Fibroblast of mammary gland (primary cell): Measurements from ENCODE around the gene IFT27.

ENCODE experiments used
- DNase-seq: peaks from one replicate; pipeline ENCODE4 v3.0.0-alpha.2; 2010; ENCODE audit warnings: low read depth
- H3K4me3 ChIP-seq: 2 replicates; pipeline ENCODE4 v1.5.1; 2011; ENCODE audit warnings: low read depth, mild to moderate bottlenecking, low read length, moderate library complexity; ENCODE audit not compliant: control insufficient read depth
- TF ChIP-seq, protein P1 (sequence below): conservative IDR thresholded peaks from 2 replicates; pipeline ENCODE4 v1.5.1; 2011; ENCODE audit warnings: low read depth, low read length, inconsistent platforms; ENCODE audit not compliant: control insufficient read depth, insufficient read depth

The IFT27 gene

GRCh38 chr22:36741204-36741793 is 34.6 kb downstream of the IFT27 start:
- DNase-seq, result peak; percentile 28
- TF ChIP-seq, protein P1, sequence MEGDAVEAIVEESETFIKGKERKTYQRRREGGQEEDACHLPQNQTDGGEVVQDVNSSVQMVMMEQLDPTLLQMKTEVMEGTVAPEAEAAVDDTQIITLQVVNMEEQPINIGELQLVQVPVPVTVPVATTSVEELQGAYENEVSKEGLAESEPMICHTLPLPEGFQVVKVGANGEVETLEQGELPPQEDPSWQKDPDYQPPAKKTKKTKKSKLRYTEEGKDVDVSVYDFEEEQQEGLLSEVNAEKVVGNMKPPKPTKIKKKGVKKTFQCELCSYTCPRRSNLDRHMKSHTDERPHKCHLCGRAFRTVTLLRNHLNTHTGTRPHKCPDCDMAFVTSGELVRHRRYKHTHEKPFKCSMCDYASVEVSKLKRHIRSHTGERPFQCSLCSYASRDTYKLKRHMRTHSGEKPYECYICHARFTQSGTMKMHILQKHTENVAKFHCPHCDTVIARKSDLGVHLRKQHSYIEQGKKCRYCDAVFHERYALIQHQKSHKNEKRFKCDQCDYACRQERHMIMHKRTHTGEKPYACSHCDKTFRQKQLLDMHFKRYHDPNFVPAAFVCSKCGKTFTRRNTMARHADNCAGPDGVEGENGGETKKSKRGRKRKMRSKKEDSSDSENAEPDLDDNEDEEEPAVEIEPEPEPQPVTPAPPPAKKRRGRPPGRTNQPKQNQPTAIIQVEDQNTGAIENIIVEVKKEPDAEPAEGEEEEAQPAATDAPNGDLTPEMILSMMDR, result no peak
- H3K4me3 ChIP-seq, result no peak overlapping the region

DNA sequence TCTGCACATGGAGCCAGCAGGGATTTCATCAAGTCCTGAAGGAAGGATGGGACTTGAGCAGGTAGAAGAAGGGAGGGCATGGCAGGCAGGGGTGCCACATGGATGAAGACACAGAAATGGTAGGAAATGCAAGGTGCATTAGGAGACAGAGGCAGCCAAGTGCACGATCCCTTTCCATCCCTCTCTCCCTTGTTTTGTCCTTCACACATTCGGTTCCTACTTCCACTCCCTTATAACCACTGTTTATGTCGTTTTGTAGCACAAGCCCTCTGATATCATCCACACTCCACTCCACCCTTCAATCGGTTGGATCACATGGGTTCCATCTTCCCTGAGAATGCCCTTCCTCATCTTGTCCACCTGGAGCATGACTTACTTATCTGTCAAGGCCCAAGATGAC is 35.2 kb downstream of the IFT27 start:
- TF ChIP-seq, protein P1, result no peak

DNA sequence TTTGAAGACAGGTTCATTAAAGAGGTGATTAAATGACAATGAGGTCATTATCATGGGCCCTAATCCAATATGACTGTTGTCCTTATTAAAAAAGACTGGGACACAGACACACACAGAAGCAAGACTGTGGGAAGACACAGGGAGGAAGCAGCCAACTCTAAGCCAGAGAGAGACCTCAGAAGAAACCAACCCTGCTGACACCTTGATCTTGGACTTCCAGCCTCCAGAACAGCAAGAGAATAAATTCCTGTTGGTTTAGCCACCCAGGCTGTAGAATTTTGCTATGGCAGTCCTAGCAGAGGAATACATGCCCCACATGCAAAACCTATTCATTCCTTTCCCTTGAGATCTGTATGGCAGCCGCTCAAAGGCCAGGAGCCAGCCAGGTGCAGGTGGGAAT is 36.7 kb downstream of the IFT27 start:
- DNase-seq, result no peak
- H3K4me3 ChIP-seq, result no peak overlapping the region
- TF ChIP-seq, protein P1, result no peak

More for the DNA sequence above, 35.2 kb downstream of the IFT27 start:
- DNase-seq, result no peak
- no peak overlapping the region for H3K4me3 ChIP-seq

GRCh38 chr22:36738416-36739020 is 37.4 kb downstream of the IFT27 start:
- TF ChIP-seq, protein P1, result no peak
- H3K4me3 ChIP-seq, result no peak overlapping the region
- DNase-seq, result no peak

- no peak overlapping the region for H3K4me3 ChIP-seq
- no peak for DNase-seq
- TF ChIP-seq, protein P1, result no peak
Observed at GRCh38 chr22:36737776-36738175, 38.1 kb downstream of the IFT27 start.

DNA sequence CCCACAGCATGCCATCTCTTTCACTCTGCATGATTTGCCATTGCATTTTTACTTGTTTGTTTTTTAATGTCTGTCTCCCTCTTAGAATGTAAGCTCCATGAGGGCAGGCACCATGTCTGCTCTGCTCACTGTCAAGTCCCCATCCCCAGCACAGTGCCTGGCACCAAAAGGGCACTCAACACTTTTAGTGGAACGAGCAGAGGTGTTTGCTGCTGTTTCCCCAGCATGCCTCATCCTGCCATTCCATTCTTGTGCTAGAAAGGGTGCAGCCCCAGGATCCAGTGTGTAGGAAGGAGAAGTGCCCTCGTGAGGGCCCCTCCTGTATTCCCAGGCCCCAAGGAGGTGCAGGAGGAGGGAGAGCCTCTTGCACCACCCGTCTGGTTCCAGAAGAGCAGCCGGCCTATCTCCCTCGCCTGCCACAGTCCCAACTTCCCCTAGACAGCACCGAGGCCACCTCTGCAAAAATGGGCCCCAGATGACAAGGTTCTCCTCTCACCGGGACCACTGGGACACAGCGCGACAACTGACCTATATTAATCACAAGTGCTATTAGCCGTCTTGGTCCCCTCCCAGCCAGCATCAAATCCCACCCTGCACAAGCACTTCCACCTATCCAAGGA is 39.1 kb downstream of the IFT27 start:
- H3K4me3 ChIP-seq, result no peak overlapping the region
- no peak for DNase-seq
- TF ChIP-seq, protein P1, result no peak
